CD14-positive monocyte (primary cell): Measurements from ENCODE around the gene CNNM1. TPM values are rescaled to one million over a fixed set of nuclear protein-coding genes. Genes with fewer than 3 reads are reported as not detected.
A peak's percentile ranks its signal among the peaks of the same experiment; 100 is the strongest.

Source experiments
- DNase-seq, 3 donors: peaks; one replicate each; pipeline ENCODE4 v3.0.0-alpha.2; 2011 to 2022
- H2AFZ ChIP-seq: 2 replicates; pipeline ENCODE4 v1.6.0; 2012; ENCODE audit warnings: mild to moderate bottlenecking, low read depth, low read length, inconsistent platforms; ENCODE audit not compliant: insufficient read depth, poor library complexity, severe bottlenecking
- H3K27ac ChIP-seq, 2 donors: 1 replicate in 1 of 2; 2 replicates in 1 of 2; pipeline ENCODE4 v1.5.1; 2012 to 2013; ENCODE audit warnings: low read length in 2 of 2, control low read depth in 1 of 2, inconsistent platforms in 1 of 2, low read depth in 1 of 2, mild to moderate bottlenecking in 1 of 2
- H3K27me3 ChIP-seq, 2 donors: one replicate each; pipeline versions ENCODE4 v1.6.0 to v1.6.1; 2011 to 2013; ENCODE audit warnings: low read length in 2 of 2; ENCODE audit not compliant: control insufficient read depth in 2 of 2, insufficient read depth in 2 of 2
- H3K36me3 ChIP-seq, 2 donors: replicated peaks in 1 of 2; 1 replicate in 1 of 2; 2 replicates in 1 of 2; pipeline versions ENCODE4 v1.5.1 to v1.6.1; 2012 to 2013; ENCODE audit warnings: low read length in 2 of 2, control low read depth in 1 of 2, inconsistent platforms in 1 of 2, mild to moderate bottlenecking in 1 of 2; ENCODE audit not compliant: insufficient read depth in 2 of 2, control insufficient read depth in 1 of 2
- H3K4me1 ChIP-seq, 2 donors: 1 replicate in 1 of 2; 2 replicates in 1 of 2; pipeline versions ENCODE4 v1.5.1 to v1.6.1; 2012 to 2013; ENCODE audit warnings: low read length in 2 of 2, control low read depth in 1 of 2, inconsistent platforms in 1 of 2, mild to moderate bottlenecking in 1 of 2, moderate library complexity in 1 of 2; ENCODE audit not compliant: insufficient read depth in 2 of 2, control insufficient read depth in 1 of 2
- H3K4me2 ChIP-seq: replicated peaks from 2 replicates; pipeline ENCODE3; 2012; ENCODE audit warnings: low read length, moderate library complexity, mild to moderate bottlenecking; ENCODE audit not compliant: poor library complexity, severe bottlenecking; ENCODE audit errors: extremely low read depth
- H3K4me3 ChIP-seq, 3 experiments: fragments of 200-600 bp in 1 of 3; sonication (generic) in 1 of 3; replicated peaks in 1 of 3; 1 replicate in 2 of 3; 2 replicates in 1 of 3; pipeline ENCODE4 v1.5.1; 2011 to 2013; ENCODE audit warnings: low read length in 3 of 3, mild to moderate bottlenecking in 3 of 3, control low read depth in 2 of 3, low read depth in 2 of 3, inconsistent platforms in 1 of 3, moderate library complexity in 1 of 3
- H3K79me2 ChIP-seq: 2 replicates; pipeline ENCODE4 v1.6.0; 2012; ENCODE audit warnings: mild to moderate bottlenecking, control low read depth, inconsistent platforms, low read length, moderate library complexity; ENCODE audit not compliant: insufficient read depth
- H3K9ac ChIP-seq: 2 replicates; pipeline ENCODE4 v1.6.0; 2017; ENCODE audit warnings: low read length, mild to moderate bottlenecking; ENCODE audit not compliant: insufficient read depth, poor library complexity, severe bottlenecking
- H3K9me3 ChIP-seq, 2 donors: replicated peaks in 1 of 2; 1 replicate in 1 of 2; 2 replicates in 1 of 2; pipeline versions ENCODE4 v1.5.1 to v1.6.1; 2012 to 2013; ENCODE audit warnings: low read length in 2 of 2, control low read depth in 1 of 2; ENCODE audit not compliant: control insufficient read depth in 1 of 2, insufficient read depth in 1 of 2
- H4K20me1 ChIP-seq: 2 replicates; pipeline ENCODE4 v1.6.0; 2012; ENCODE audit warnings: mild to moderate bottlenecking, low read length, control low read depth, moderate library complexity; ENCODE audit not compliant: insufficient read depth
- H3K27ac Mint-ChIP-seq, 7 donors: one replicate each; pipeline ENCODE4 v1.8.0; 2020; ENCODE audit warnings: mild to moderate bottlenecking in 7 of 7, mixed read lengths in 7 of 7, moderate library complexity in 6 of 7, inconsistent platforms in 2 of 7
- H3K27me3 Mint-ChIP-seq, 3 donors: one replicate each; pipeline ENCODE4 v1.8.0; 2021 to 2022; ENCODE audit warnings: low read depth in 3 of 3, mild to moderate bottlenecking in 3 of 3, mixed read lengths in 3 of 3, moderate library complexity in 3 of 3, inconsistent platforms in 1 of 3
- H3K36me3 Mint-ChIP-seq, 2 donors: one replicate each; pipeline ENCODE4 v1.8.0; 2020; ENCODE audit warnings: mixed read lengths in 2 of 2, inconsistent platforms in 1 of 2, mild to moderate bottlenecking in 1 of 2
- H3K4me1 Mint-ChIP-seq: one replicate; pipeline ENCODE4 v1.8.0; 2020; ENCODE audit warnings: mild to moderate bottlenecking, mixed read lengths
- H3K4me3 Mint-ChIP-seq, 2 donors: one replicate each; pipeline ENCODE4 v1.8.0; 2020; ENCODE audit warnings: mild to moderate bottlenecking in 2 of 2, mixed read lengths in 2 of 2, moderate library complexity in 1 of 2
- H3K9me3 Mint-ChIP-seq, 7 donors: one replicate each; pipeline ENCODE4 v1.8.0; 2020 to 2022; ENCODE audit warnings: mixed read lengths in 7 of 7, mild to moderate bottlenecking in 6 of 7, moderate library complexity in 6 of 7, inconsistent platforms in 2 of 7
- CTCF ChIP-seq: fragments of 200-600 bp; IDR thresholded peaks from one replicate; pipeline ENCODE4 v1.8.0; 2022; ENCODE audit warnings: antibody characterized with exemption, mild to moderate bottlenecking
- WGBS: methylation state at CpG from one replicate; pipeline ENCODE4 v1.1.5; 2013; ENCODE audit warnings: missing lambda C conversion rate; ENCODE audit not compliant: insufficient coverage; 5-methylcytosine and 5-hydroxymethylcytosine counted together
- intact Hi-C, 2 donors: fragments of 100-400 bp; cut with micrococcal nuclease; formaldehyde crosslinking; loops; one replicate each; pipeline versions ENCODE4 v1.15.0 to v1.15.1; 2023
- polyA plus RNA-seq, 3 donors: library from polyadenylated mRNA; depleted of rRNA in 1 of 3; unstranded in 2 of 3; stranded (reverse) in 1 of 3; fragments of 300-500 nt in 2 of 3; fragments of >200 nt in 1 of 3; fragmentation: Illumina TruSeq in 2 of 3; gene quantifications; 1 replicate in 2 of 3; 2 replicates in 1 of 3; pipeline ENCODE4 v1.2.3, GENCODE V29; 2012 to 2021

Gene CNNM1
- polyA plus RNA-seq, 3 donors = not detected

GRCh38 chr10:99331207-99331803, 2.1 kb downstream of the CNNM1 start:
- Mint-ChIP-seq H3K27ac (no peak overlapping the region), H3K4me1 (peaks cover 3% of the 10 kb centered on the region), H3K9me3 (peaks cover 2 to 20% (median 7%) of the 10 kb centered on the region in 7 donors), H3K27me3 (peaks cover 39 to 50% (median 41%) of the 10 kb centered on the region in 3 donors), H3K4me3 (peak overlapping the region in 1 of 2 donors; percentile 68), H3K36me3 (no peaks in the 10 kb centered on the region)
- WGBS = 91% methylated on average over 8 of the region's 9 CpGs
- intact Hi-C loops = no loop called here
- Histone ChIP-seq H3K4me3 (no peak overlapping the region), H3K79me2 (no peaks in the 10 kb centered on the region), H3K36me3 (no peaks in the 10 kb centered on the region), H2AFZ (no peak overlapping the region), H3K4me2 (no peak overlapping the region), H3K9me3 (peaks cover 0 to 11% of the 10 kb centered on the region in 2 donors), H3K9ac (no peak overlapping the region), H3K27me3 (peaks cover 34 to 48% of the 10 kb centered on the region in 2 donors), H4K20me1 (no peaks in the 10 kb centered on the region), H3K27ac (no peak overlapping the region), H3K4me1 (peaks cover 3 to 17% of the 10 kb centered on the region in 2 donors)
- no peak for TF ChIP-seq CTCF
- no peak for DNase-seq

GRCh38 chr10:99337311-99337811, 8.2 kb downstream of the CNNM1 start:
- Mint-ChIP-seq H3K4me1 (no peaks in the 10 kb centered on the region), H3K4me3 (no peak overlapping the region), H3K27me3 (peaks cover 2 to 7% (median 2%) of the 10 kb centered on the region in 3 donors), H3K9me3 (peaks cover 0 to 7% (median 2%) of the 10 kb centered on the region in 7 donors), H3K36me3 (no peaks in the 10 kb centered on the region), H3K27ac (no peak overlapping the region)
- Histone ChIP-seq H3K79me2 (no peaks in the 10 kb centered on the region), H3K4me3 (no peak overlapping the region), H3K27me3 (peaks cover 4 to 5% of the 10 kb centered on the region in 2 donors), H3K4me2 (no peak overlapping the region), H3K36me3 (no peaks in the 10 kb centered on the region), H3K4me1 (no peaks in the 10 kb centered on the region), H3K27ac (no peak overlapping the region), H4K20me1 (no peaks in the 10 kb centered on the region), H3K9me3 (no peaks in the 10 kb centered on the region), H3K9ac (no peak overlapping the region), H2AFZ (no peak overlapping the region)
- no peak for TF ChIP-seq CTCF
- WGBS = 91% methylated on average over 1 of the region's 2 CpGs
- intact Hi-C loops = no loop called here
- DNase-seq = no peak
